ENCODE results near the gene TEAD1. TPM values are rescaled to one million over a fixed set of nuclear protein-coding genes. Genes with fewer than 3 reads are reported as not detected.

Gene TEAD1
- total and polyA plus RNA-seq, 2 experiments from 2014 or later = 24.5 to 103 TPM

- peaks cover 5% of the 10 kb centered on the region for H3K27me3 Mint-ChIP-seq (ENCODE audit: insufficient read depth, low read depth, poor library complexity)
- H3F3A ChIP-seq (replicated peaks; ENCODE audit: low read depth) = no peaks in the 10 kb centered on the region
- no peaks in the 10 kb centered on the region for H3K9me2 ChIP-seq (ENCODE audit: insufficient read depth)
- no peak overlapping the region for H2AFZ ChIP-seq
- no peaks in the 10 kb centered on the region; the same call in 1 of the 2 replicates for H4K20me1 ChIP-seq (replicated peaks; ENCODE audit: insufficient read depth)
- no peak overlapping the region for H3K27ac ChIP-seq (ENCODE audit: low read depth)
- H3K79me2 ChIP-seq (replicated peaks; ENCODE audit: insufficient read depth) = peaks cover 92% of the 10 kb centered on the region
- no peak overlapping the region for H3K4me2 ChIP-seq
- H3K4me3 Mint-ChIP-seq = no peak overlapping the region
- no peaks in the 10 kb centered on the region for H3K36me3 ChIP-seq (ENCODE audit: insufficient read depth)
- peak overlapping the region; percentile 13; the same call in 1 of the 2 replicates for H3K27ac Mint-ChIP-seq
- DNase-seq (ENCODE audit: low spot score) (no peak), ATAC-seq (no peak)
- peaks cover 11% of the 10 kb centered on the region for H3K4me1 ChIP-seq (ENCODE audit: insufficient read depth)
- no peak overlapping the region for H3K4me3 ChIP-seq
- H3K4me1 Mint-ChIP-seq = peaks cover 24% of the 10 kb centered on the region
- H3K27me3 ChIP-seq (ENCODE audit: insufficient read depth) = no peaks in the 10 kb centered on the region
- H3K36me3 Mint-ChIP-seq (ENCODE audit: low read depth) = peaks cover 8% of the 10 kb centered on the region
- no peak for TF ChIP-seq POLR2AphosphoS5 (IDR thresholded peaks at IDR 0.05; ENCODE audit: low read depth)
- TF ChIP-seq STAT1 (IDR thresholded peaks at IDR 0.05; ENCODE audit: unreplicated experiment) = no peak
- no peak for TF ChIP-seq ETS1 (IDR thresholded peaks at IDR 0.05)
- no peaks in the 10 kb centered on the region for H3K9me3 Mint-ChIP-seq
Measured at GRCh38 chr11:12853325-12853651, 179.1 kb downstream of the TEAD1 start.

GRCh38 chr11:12853652-12854296 is 179.6 kb downstream of the TEAD1 start:
- no peaks in the 10 kb centered on the region for H3K9me2 ChIP-seq (ENCODE audit: insufficient read depth)
- no peak overlapping the region for H2AFZ ChIP-seq
- TF ChIP-seq CREB1 (CRISPR knock-in tag; IDR thresholded peaks at IDR 0.05; ENCODE audit: low read depth) (no peak), EZH2phosphoT487 (IDR thresholded peaks at IDR 0.05; ENCODE audit: unreplicated experiment) (no peak)
- H3K79me2 ChIP-seq (replicated peaks; ENCODE audit: insufficient read depth) = peaks cover 87% of the 10 kb centered on the region
- no peaks in the 10 kb centered on the region for H4K20me1 ChIP-seq (replicated peaks; ENCODE audit: insufficient read depth)
- Mint-ChIP-seq H3K27ac (no peak overlapping the region), H3K9me3 (no peaks in the 10 kb centered on the region), H3K36me3 (ENCODE audit: low read depth) (peaks cover 8% of the 10 kb centered on the region), H3K27me3 (ENCODE audit: insufficient read depth, low read depth, poor library complexity) (peaks cover 5% of the 10 kb centered on the region), H3K4me3 (no peak overlapping the region), H3K4me1 (peaks cover 24% of the 10 kb centered on the region)
- no peaks in the 10 kb centered on the region for H3K36me3 ChIP-seq (ENCODE audit: insufficient read depth)
- no peaks in the 10 kb centered on the region for H3K27me3 ChIP-seq (ENCODE audit: insufficient read depth)
- H3K4me3 ChIP-seq = no peak overlapping the region
- ATAC-seq = no peak
- no peak for DNase-seq (ENCODE audit: low spot score)
- H3K4me2 ChIP-seq = no peak overlapping the region
- H3K4me1 ChIP-seq (ENCODE audit: insufficient read depth) = peaks cover 11% of the 10 kb centered on the region
- 0 out of 2 replicates have a peak overlapping the region, but pooled peaks have one; percentile 57 for H3K27ac ChIP-seq (ENCODE audit: low read depth)
- no peaks in the 10 kb centered on the region for H3F3A ChIP-seq (replicated peaks; ENCODE audit: low read depth)

GRCh38 chr11:12854297-12854661 is 180.1 kb downstream of the TEAD1 start:
- Mint-ChIP-seq H3K27ac (no peak overlapping the region), H3K4me1 (peaks cover 24% of the 10 kb centered on the region)
- no peak for ATAC-seq

More at GRCh38 chr11:12854297-12854661, 180.1 kb downstream of the TEAD1 start:
- H3K9me3 Mint-ChIP-seq = no peaks in the 10 kb centered on the region
- no peak for DNase-seq (ENCODE audit: low spot score)
- no peak overlapping the region for H3K4me2 ChIP-seq
- no peak overlapping the region for H2AFZ ChIP-seq
- no peaks in the 10 kb centered on the region for H3K9me2 ChIP-seq (ENCODE audit: insufficient read depth)
- H3K79me2 ChIP-seq (replicated peaks; ENCODE audit: insufficient read depth) = peaks cover 82% of the 10 kb centered on the region
- H3K27ac ChIP-seq (ENCODE audit: low read depth) = no peak overlapping the region
- H3K36me3 Mint-ChIP-seq (ENCODE audit: low read depth) = peaks cover 8% of the 10 kb centered on the region
- no peak overlapping the region for H3K4me3 Mint-ChIP-seq
- no peak for TF ChIP-seq JUNB (IDR thresholded peaks at IDR 0.05; ENCODE audit: unreplicated experiment)
- no peak for TF ChIP-seq POLR2AphosphoS5 (IDR thresholded peaks at IDR 0.05; ENCODE audit: low read depth)
- no peak for TF ChIP-seq STAT1 (IDR thresholded peaks at IDR 0.05; ENCODE audit: unreplicated experiment)
- no peak for TF ChIP-seq CREB1 (CRISPR knock-in tag; IDR thresholded peaks at IDR 0.05; ENCODE audit: low read depth)
- H3K27me3 ChIP-seq (ENCODE audit: insufficient read depth) = no peaks in the 10 kb centered on the region
- H3K36me3 ChIP-seq (ENCODE audit: insufficient read depth) = no peaks in the 10 kb centered on the region
- H4K20me1 ChIP-seq (replicated peaks; ENCODE audit: insufficient read depth) = no peaks in the 10 kb centered on the region
- H3K4me1 ChIP-seq (ENCODE audit: insufficient read depth) = peaks cover 11% of the 10 kb centered on the region
- H3K4me3 ChIP-seq = no peak overlapping the region
- H3F3A ChIP-seq (replicated peaks; ENCODE audit: low read depth) = no peaks in the 10 kb centered on the region
- H3K27me3 Mint-ChIP-seq (ENCODE audit: insufficient read depth, low read depth, poor library complexity) = peaks cover 5% of the 10 kb centered on the region
